Keratinocyte (primary cell): Measurements from ENCODE around the gene STK32B. TPM values are rescaled to one million over a fixed set of nuclear protein-coding genes. Genes with fewer than 3 reads are reported as not detected.

Source experiments
- DNase-seq: peaks from one replicate; pipeline ENCODE4 v3.0.0-alpha.2; 2011; ENCODE audit warnings: low read depth, missing footprints, low spot score
- FAIRE-seq: peaks from 2 replicates; lab custom pipeline; 2011; peaks lifted over from hg19 to GRCh38; lab: Jason Lieb, UNC
- H2AFZ ChIP-seq: 2 replicates; pipeline ENCODE4 v1.6.0; 2012; ENCODE audit warnings: low read length, control low read depth, inconsistent platforms; ENCODE audit not compliant: control insufficient read depth
- H3K27ac ChIP-seq: 2 replicates; pipeline ENCODE4 v1.5.1; 2011; ENCODE audit warnings: low read length; ENCODE audit not compliant: control insufficient read depth, insufficient read depth
- H3K27me3 ChIP-seq: 3 replicates; pipeline ENCODE4 v1.6.0; 2011; ENCODE audit warnings: low read length; ENCODE audit not compliant: control insufficient read depth, insufficient read depth; ENCODE audit errors: extremely low read depth
- H3K36me3 ChIP-seq, 2 experiments: 2 replicates in 1 of 2; 3 replicates in 1 of 2; pipeline ENCODE4 v1.5.1; 2011; ENCODE audit warnings: low read length in 2 of 2, mild to moderate bottlenecking in 1 of 2; ENCODE audit not compliant: control insufficient read depth in 2 of 2, insufficient read depth in 2 of 2; ENCODE audit errors: extremely low read depth in 1 of 2
- H3K4me1 ChIP-seq: 3 replicates; pipeline ENCODE4 v1.5.1; 2011; ENCODE audit warnings: low read length; ENCODE audit not compliant: control insufficient read depth, insufficient read depth; ENCODE audit errors: extremely low read depth
- H3K4me2 ChIP-seq: 3 replicates; pipeline ENCODE4 v1.6.0; 2011; ENCODE audit warnings: low read depth, low read length; ENCODE audit not compliant: control insufficient read depth, insufficient read depth; ENCODE audit errors: extremely low read depth
- H3K4me3 ChIP-seq, 3 experiments: fragments of 200-600 bp in 1 of 3; sonication (generic) in 1 of 3; 2 replicates in 2 of 3; 3 replicates in 1 of 3; pipeline ENCODE4 v1.5.1; 2011 to 2016; ENCODE audit warnings: low read length in 3 of 3, mild to moderate bottlenecking in 3 of 3, control low read depth in 2 of 3, inconsistent platforms in 1 of 3, low read depth in 1 of 3, mixed read lengths in 1 of 3, mixed run types in 1 of 3, moderate library complexity in 1 of 3; ENCODE audit not compliant: control insufficient read depth in 2 of 3, insufficient read depth in 2 of 3; ENCODE audit errors: extremely low read depth in 1 of 3
- H3K79me2 ChIP-seq: 2 replicates; pipeline ENCODE4 v1.6.0; 2012; ENCODE audit warnings: low read length; ENCODE audit not compliant: control insufficient read depth, insufficient read depth
- H3K9ac ChIP-seq: 3 replicates; pipeline ENCODE4 v1.6.0; 2011; ENCODE audit warnings: low read length; ENCODE audit not compliant: control insufficient read depth, insufficient read depth; ENCODE audit errors: extremely low read depth
- H3K9me1 ChIP-seq: 3 replicates; pipeline ENCODE4 v1.6.0; 2011; ENCODE audit warnings: low read length; ENCODE audit not compliant: control insufficient read depth, insufficient read depth; ENCODE audit errors: extremely low read depth
- H3K9me3 ChIP-seq: 2 replicates; pipeline ENCODE4 v1.5.1; 2012; ENCODE audit warnings: low read depth, low read length; ENCODE audit not compliant: control insufficient read depth
- H4K20me1 ChIP-seq: 3 replicates; pipeline ENCODE4 v1.6.0; 2011; ENCODE audit warnings: low read length; ENCODE audit not compliant: control insufficient read depth, insufficient read depth; ENCODE audit errors: extremely low read depth
- EZH2 ChIP-seq: IDR thresholded peaks from one replicate; pipeline ENCODE4 v1.6.1; 2012; ENCODE audit warnings: inconsistent platforms, mild to moderate bottlenecking, low read length, moderate library complexity
- dilution Hi-C: fragments of 300-500 bp; cut with MboI; formaldehyde crosslinking; loops from one replicate; pipeline ENCODE4 v1.7.0; 2020; ENCODE audit warnings: low sequenced_read_pairs; ENCODE audit not compliant: extremely low pct_ligation_motif_present
- polyA plus RNA-seq, 5 experiments: library from polyadenylated mRNA; depleted of rRNA in 3 of 5; stranded (reverse) in 3 of 5; stranded (forward) in 1 of 5; unstranded in 1 of 5; fragments of >200 nt; gene quantifications; 1 replicate in 1 of 5; 2 replicates in 3 of 5; 3 replicates in 1 of 5; pipeline versions ENCODE4 v1.2.1 to v1.2.3, GENCODE V29; 2011 to 2012; ENCODE audit warnings: missing spikeins in 2 of 5, low read depth in 1 of 5, low replicate concordance in 1 of 5
- TF ChIP-seq, protein P1 (sequence below), 3 experiments: IDR thresholded peaks in 1 of 3; conservative IDR thresholded peaks in 1 of 3; optimal IDR thresholded peaks in 1 of 3; 2 replicates in 2 of 3; 3 replicates in 1 of 3; pipeline versions ENCODE3 to v1.5.1; 2011; ENCODE audit warnings: low read length in 3 of 3, mild to moderate bottlenecking in 3 of 3, moderate library complexity in 2 of 3, control low read depth in 1 of 3, inconsistent platforms in 1 of 3; ENCODE audit not compliant: insufficient read depth in 2 of 3; ENCODE audit errors: extremely low read depth in 1 of 3

Gene STK32B
- polyA plus RNA-seq, 1 donor (not counting 4 experiments of a cell fraction or from before 2014, with no cell fraction given): 3.4 TPM

DNA sequence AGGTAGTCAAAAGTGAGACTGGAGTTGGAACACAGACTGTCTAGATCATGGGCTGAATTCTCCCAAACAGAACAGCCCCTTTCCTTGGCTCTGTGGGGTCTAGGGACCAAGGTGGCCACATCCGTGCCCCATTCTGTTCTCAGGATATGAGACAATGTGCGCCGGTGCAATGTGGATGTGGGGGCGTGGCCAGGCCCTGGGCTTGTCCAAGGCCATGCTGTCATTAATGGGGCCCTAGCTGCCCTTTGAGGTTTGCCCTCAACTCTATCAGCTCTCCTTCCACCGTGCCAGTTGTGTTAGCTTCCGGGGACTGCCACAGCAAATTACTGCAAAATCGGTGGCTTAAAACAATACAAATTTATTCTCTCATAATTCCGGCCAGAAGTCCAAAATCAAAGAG is 344.5 kb downstream of the STK32B start:
- Histone ChIP-seq H3K36me3 (no peaks in the 10 kb centered on the region), H4K20me1 (no peaks in the 10 kb centered on the region), H3K9me1 (no peaks in the 10 kb centered on the region), H3K79me2 (no peaks in the 10 kb centered on the region), H2AFZ (no peak overlapping the region), H3K4me2 (no peak overlapping the region), H3K4me3 (no peak overlapping the region), H3K27ac (no peak overlapping the region), H3K4me1 (no peaks in the 10 kb centered on the region), H3K27me3 (no peaks in the 10 kb centered on the region), H3K9ac (no peak overlapping the region), H3K9me3 (no peaks in the 10 kb centered on the region)
- FAIRE-seq (no peak), DNase-seq (no peak)
- no peak for TF ChIP-seq EZH2
- TF ChIP-seq, protein P1, sequence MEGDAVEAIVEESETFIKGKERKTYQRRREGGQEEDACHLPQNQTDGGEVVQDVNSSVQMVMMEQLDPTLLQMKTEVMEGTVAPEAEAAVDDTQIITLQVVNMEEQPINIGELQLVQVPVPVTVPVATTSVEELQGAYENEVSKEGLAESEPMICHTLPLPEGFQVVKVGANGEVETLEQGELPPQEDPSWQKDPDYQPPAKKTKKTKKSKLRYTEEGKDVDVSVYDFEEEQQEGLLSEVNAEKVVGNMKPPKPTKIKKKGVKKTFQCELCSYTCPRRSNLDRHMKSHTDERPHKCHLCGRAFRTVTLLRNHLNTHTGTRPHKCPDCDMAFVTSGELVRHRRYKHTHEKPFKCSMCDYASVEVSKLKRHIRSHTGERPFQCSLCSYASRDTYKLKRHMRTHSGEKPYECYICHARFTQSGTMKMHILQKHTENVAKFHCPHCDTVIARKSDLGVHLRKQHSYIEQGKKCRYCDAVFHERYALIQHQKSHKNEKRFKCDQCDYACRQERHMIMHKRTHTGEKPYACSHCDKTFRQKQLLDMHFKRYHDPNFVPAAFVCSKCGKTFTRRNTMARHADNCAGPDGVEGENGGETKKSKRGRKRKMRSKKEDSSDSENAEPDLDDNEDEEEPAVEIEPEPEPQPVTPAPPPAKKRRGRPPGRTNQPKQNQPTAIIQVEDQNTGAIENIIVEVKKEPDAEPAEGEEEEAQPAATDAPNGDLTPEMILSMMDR (optimal IDR thresholded peaks at IDR 0.05 in 1 of 3, IDR thresholded peaks at IDR 0.05 in 1 of 3, conservative IDR thresholded peaks at IDR 0.05 in 1 of 3; ENCODE audit: extremely low read depth in 1 of 3, insufficient read depth in 2 of 3, low read length in 3 of 3): no peak
- dilution Hi-C loops: no loop called here

DNA sequence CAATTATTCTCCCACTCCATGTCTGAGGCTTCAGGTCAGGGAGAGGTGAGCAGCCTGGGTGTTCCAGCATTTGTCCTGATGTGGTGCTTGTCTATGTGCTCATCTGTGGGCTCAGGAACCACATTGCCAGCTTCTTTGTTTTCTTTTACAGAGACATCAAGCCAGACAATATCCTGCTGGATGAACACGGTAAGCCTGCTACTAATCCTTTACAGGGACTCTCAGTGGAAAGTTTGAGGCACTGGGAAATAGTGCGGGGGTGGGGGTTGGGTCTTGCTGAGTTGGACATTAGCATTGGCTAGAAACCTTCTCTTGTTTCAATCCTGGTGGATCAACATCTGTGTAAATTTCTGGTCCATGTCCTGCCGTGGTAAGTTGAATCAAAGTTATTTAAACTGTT is 346.8 kb downstream of the STK32B start:
- Histone ChIP-seq H3K4me2 (no peak overlapping the region), H3K36me3 (no peaks in the 10 kb centered on the region), H2AFZ (no peak overlapping the region), H3K79me2 (no peaks in the 10 kb centered on the region), H3K9me1 (no peaks in the 10 kb centered on the region), H3K4me1 (no peaks in the 10 kb centered on the region), H3K4me3 (no peak overlapping the region), H3K27me3 (no peaks in the 10 kb centered on the region), H4K20me1 (no peaks in the 10 kb centered on the region), H3K9me3 (no peaks in the 10 kb centered on the region), H3K27ac (no peak overlapping the region), H3K9ac (no peak overlapping the region)
- FAIRE-seq: no peak
- dilution Hi-C loops: no loop called here
- TF ChIP-seq, protein P1 (optimal IDR thresholded peaks at IDR 0.05 in 1 of 3, IDR thresholded peaks at IDR 0.05 in 1 of 3, conservative IDR thresholded peaks at IDR 0.05 in 1 of 3; ENCODE audit: extremely low read depth in 1 of 3, insufficient read depth in 2 of 3, low read length in 3 of 3): no peak
- no peak for DNase-seq
